ENCODE data around the gene MPST. TPM values are rescaled to one million over a fixed set of nuclear protein-coding genes. Genes with fewer than 3 reads are reported as not detected.

MPST gene
- total and polyA plus RNA-seq, 12 donors, result 7.9 to 332 (median 143) TPM

GRCh38 chr22:37059876-37060449, 40.4 kb downstream of the MPST start:
- intact Hi-C loops (cut with DNase I), result no loop called here
- Histone ChIP-seq H3K4me3 (no peak overlapping the region), H3K27me3 (no peaks in the 10 kb centered on the region), H3K36me3 (replicated peaks in 1 of 2) (peaks cover 0 to 36% of the 10 kb centered on the region in 2 donors), H3K9me3 (replicated peaks in 1 of 3) (no peaks in the 10 kb centered on the region), H3K27ac (no peak overlapping the region), H3K4me1 (replicated peaks in 1 of 2) (peaks cover 0 to 11% of the 10 kb centered on the region in 2 donors)
- WGBS, 4 donors, result 89 to 91% methylated on average over 8 to 9 of the region's 9 CpGs; no CpG with 5 or more reads in 2 of the 4 donors
- no peak for TF ChIP-seq CTCF (IDR thresholded peaks at IDR 0.05)
- TF ChIP-seq POLR2A (IDR thresholded peaks at IDR 0.05), result no peak
- DNase-seq, result no peak

- Histone ChIP-seq H3K36me3 (replicated peaks in 1 of 2) (peaks cover 0 to 34% of the 10 kb centered on the region in 2 donors), H3K9me3 (replicated peaks in 1 of 3) (no peaks in the 10 kb centered on the region), H3K4me3 (no peak overlapping the region), H3K27ac (no peak overlapping the region), H3K4me1 (replicated peaks in 1 of 2) (peaks cover 0 to 11% of the 10 kb centered on the region in 2 donors), H3K27me3 (no peaks in the 10 kb centered on the region)
- TF ChIP-seq CTCF (IDR thresholded peaks at IDR 0.05) (no peak), POLR2A (IDR thresholded peaks at IDR 0.05) (no peak)
- no peak for DNase-seq
- intact Hi-C loops (cut with DNase I), result no loop called here
- 72 to 78% (median 75%) methylated on average over 23 to 28 of the region's 28 CpGs for WGBS, 4 donors
These were observed 41.5 kb downstream of the MPST start for GRCh38 chr22:37060801-37061610.

GRCh38 chr22:37061611-37062375, 42.3 kb downstream of the MPST start:
- intact Hi-C loops (cut with DNase I), result no loop called here
- Histone ChIP-seq H3K9me3 (replicated peaks in 1 of 3) (no peaks in the 10 kb centered on the region), H3K36me3 (replicated peaks in 1 of 2) (peaks cover 0 to 27% of the 10 kb centered on the region in 2 donors), H3K4me3 (no peak overlapping the region), H3K27ac (peak overlapping the region in 2 of 5 donors; percentile 34 to 45), H3K4me1 (replicated peaks in 1 of 2) (peaks cover 0 to 11% of the 10 kb centered on the region in 2 donors), H3K27me3 (peaks cover 3% of the 10 kb centered on the region)
- TF ChIP-seq POLR2A (IDR thresholded peaks at IDR 0.05) (no peak), CTCF (IDR thresholded peaks at IDR 0.05) (no peak)
- DNase-seq, result peak; percentile 54 to 79 (median 74)
- WGBS, 4 donors, result 53 to 80% (median 62%) methylated on average over 8 to 10 of the region's 10 CpGs

GRCh38 chr22:37062376-37062675, 42.8 kb downstream of the MPST start:
- TF ChIP-seq POLR2A (IDR thresholded peaks at IDR 0.05) (no peak), CTCF (IDR thresholded peaks at IDR 0.05) (no peak)
- peaks cover 0 to 22% of the 10 kb centered on the region in 2 donors for H3K36me3 ChIP-seq (replicated peaks in 1 of 2)
- H3K27ac ChIP-seq, result no peak overlapping the region
- H3K4me3 ChIP-seq, result no peak overlapping the region
- WGBS, 4 donors, result 55 to 67% (median 62%) methylated on average over 5 to 7 of the region's 7 CpGs
- DNase-seq, result no peak
- peaks cover 0 to 11% of the 10 kb centered on the region in 2 donors for H3K4me1 ChIP-seq (replicated peaks in 1 of 2)
- intact Hi-C loops (cut with DNase I), result no loop called here
- H3K9me3 ChIP-seq (replicated peaks in 1 of 3), result no peaks in the 10 kb centered on the region
- peaks cover 6% of the 10 kb centered on the region for H3K27me3 ChIP-seq

All from adrenal gland (tissue), 12 donors.